ENCODE measurements around the gene OR8H2.
"Not testable (repeated sequence)": the region's sequence is repeated elsewhere in the genome, so short reads cannot be mapped to it uniquely, and the experiment has no call there.

The OR8H2 gene

GRCh38 chr11:56140151-56140661 is 36.7 kb downstream of the OR8H2 start, which contains the start of gene OR8J3:
Gene OR8J3 (minus strand): TSS chr11:56140201. CDS start chr11:56137718, 2,483 bp downstream.
- no peak within 1 kb of the TSS for H3K4me3 ChIP-seq (ENCODE audit: control insufficient read depth, low read depth, low read length)
- no peak for TF ChIP-seq CTCF (conservative IDR thresholded peaks at IDR 0.05; ENCODE audit: control insufficient read depth, insufficient read depth, low read depth, low read length)
- no peak for DNase-seq (ENCODE audit: low read depth)

GRCh38 chr11:56143681-56144080 is 40.2 kb downstream of the OR8H2 start:
- not testable (repeated sequence) for DNase-seq (ENCODE audit: low read depth); H3K4me3 ChIP-seq (ENCODE audit: control insufficient read depth, low read depth, low read length)

- TF ChIP-seq CTCF (conservative IDR thresholded peaks at IDR 0.05; ENCODE audit: control insufficient read depth, insufficient read depth, low read depth, low read length): no peak
Measured at GRCh38 chr11:56151376-56151775, 47.9 kb downstream of the OR8H2 start.

GRCh38 chr11:56152333-56152732 is 48.8 kb downstream of the OR8H2 start:
- no peak overlapping the region for H3K4me3 ChIP-seq (ENCODE audit: control insufficient read depth, low read depth, low read length)
- DNase-seq (ENCODE audit: low read depth): no peak
- TF ChIP-seq CTCF (conservative IDR thresholded peaks at IDR 0.05; ENCODE audit: control insufficient read depth, insufficient read depth, low read depth, low read length): no peak

More at GRCh38 chr11:56151376-56151775, 47.9 kb downstream of the OR8H2 start:
- DNase-seq (ENCODE audit: low read depth): no peak
- no peak overlapping the region for H3K4me3 ChIP-seq (ENCODE audit: control insufficient read depth, low read depth, low read length)

Measured in fibroblast of mammary gland (primary cell).